ENCODE results near the gene TRIM52. TPM values are rescaled to one million over a fixed set of nuclear protein-coding genes. Genes with fewer than 3 reads are reported as not detected.
"Not testable (repeated sequence)": the region's sequence is repeated elsewhere in the genome, so short reads cannot be mapped to it uniquely, and the experiment has no call there.

Gene TRIM52
- total RNA-seq, 1 donor from 2014 or later, result 4.2 TPM

- Histone ChIP-seq H3K27me3 (ENCODE audit: control insufficient read depth in 3 of 3, insufficient read depth in 3 of 3, low read length in 3 of 3) (no peaks in the 10 kb centered on the region), H3K4me3 (ENCODE audit: low read length in 3 of 3) (peak overlapping the region; percentile 47 to 71 (median 70)), H3K27ac (ENCODE audit: low read depth, low read length) (peak overlapping the region; percentile 25), H3K4me1 (ENCODE audit: control insufficient read depth in 3 of 3, insufficient read depth in 3 of 3, low read length in 3 of 3) (peaks cover 29 to 44% (median 35%) of the 10 kb centered on the region in 3 donors), H3K36me3 (ENCODE audit: control insufficient read depth in 3 of 3, insufficient read depth in 3 of 3, low read length in 3 of 3) (no peaks in the 10 kb centered on the region), H3K9me3 (ENCODE audit: control insufficient read depth in 3 of 3, low read length in 3 of 3) (no peaks in the 10 kb centered on the region), H3K9ac (ENCODE audit: low read depth in 1 of 3, low read length in 3 of 3) (peak overlapping the region; percentile 39 to 81 (median 63))
Measured at GRCh38 chr5:181215997-181216989, 44.6 kb downstream of the TRIM52 start.

- not testable (repeated sequence) for H3K36me3 ChIP-seq (ENCODE audit: control insufficient read depth in 3 of 3, insufficient read depth in 3 of 3, low read length in 3 of 3); H3K9ac ChIP-seq (ENCODE audit: low read depth in 1 of 3, low read length in 3 of 3); H3K9me3 ChIP-seq (ENCODE audit: control insufficient read depth in 3 of 3, low read length in 3 of 3); H3K27me3 ChIP-seq (ENCODE audit: control insufficient read depth in 3 of 3, insufficient read depth in 3 of 3, low read length in 3 of 3); H3K4me3 ChIP-seq (ENCODE audit: low read length in 3 of 3)
- Histone ChIP-seq H3K27ac (ENCODE audit: low read depth, low read length) (peak overlapping the region; percentile 61), H3K4me1 (ENCODE audit: control insufficient read depth in 3 of 3, insufficient read depth in 3 of 3, low read length in 3 of 3) (peaks cover 29 to 46% (median 40%) of the 10 kb centered on the region in 3 donors)
Measured at GRCh38 chr5:181214249-181214648, 46.7 kb downstream of the TRIM52 start.

GRCh38 chr5:181212934-181213333 lies 48.0 kb downstream of the TRIM52 start:
- H3K36me3 ChIP-seq (ENCODE audit: control insufficient read depth in 3 of 3, insufficient read depth in 3 of 3, low read length in 3 of 3), result no peaks in the 10 kb centered on the region
- peak overlapping the region; percentile 61 for H3K27ac ChIP-seq (ENCODE audit: low read depth, low read length)
- peak overlapping the region in 2 of 3 donors; percentile 63 to 76 for H3K9ac ChIP-seq (ENCODE audit: low read depth in 1 of 3, low read length in 3 of 3)
- no peaks in the 10 kb centered on the region for H3K9me3 ChIP-seq (ENCODE audit: control insufficient read depth in 3 of 3, low read length in 3 of 3)
- H3K4me1 ChIP-seq (ENCODE audit: control insufficient read depth in 3 of 3, insufficient read depth in 3 of 3, low read length in 3 of 3), result peaks cover 29 to 45% (median 40%) of the 10 kb centered on the region in 3 donors
- no peaks in the 10 kb centered on the region for H3K27me3 ChIP-seq (ENCODE audit: control insufficient read depth in 3 of 3, insufficient read depth in 3 of 3, low read length in 3 of 3)
- peak overlapping the region; percentile 22 to 53 (median 49) for H3K4me3 ChIP-seq (ENCODE audit: low read length in 3 of 3)

- Histone ChIP-seq H3K9ac (ENCODE audit: low read depth in 1 of 3, low read length in 3 of 3) (peak overlapping the region in 2 of 3 donors; percentile 19 to 63), H3K27ac (ENCODE audit: low read depth, low read length) (peak overlapping the region; percentile 61), H3K9me3 (ENCODE audit: control insufficient read depth in 3 of 3, low read length in 3 of 3) (no peaks in the 10 kb centered on the region), H3K27me3 (ENCODE audit: control insufficient read depth in 3 of 3, insufficient read depth in 3 of 3, low read length in 3 of 3) (no peaks in the 10 kb centered on the region), H3K4me1 (ENCODE audit: control insufficient read depth in 3 of 3, insufficient read depth in 3 of 3, low read length in 3 of 3) (peaks cover 21 to 42% (median 35%) of the 10 kb centered on the region in 3 donors), H3K36me3 (ENCODE audit: control insufficient read depth in 3 of 3, insufficient read depth in 3 of 3, low read length in 3 of 3) (no peaks in the 10 kb centered on the region), H3K4me3 (ENCODE audit: low read length in 3 of 3) (peak overlapping the region; percentile 25 to 53 (median 49))
Measured at GRCh38 chr5:181212080-181212479, 48.9 kb downstream of the TRIM52 start.

GRCh38 chr5:181211208-181211607 lies 49.7 kb downstream of the TRIM52 start:
- Histone ChIP-seq H3K27ac (ENCODE audit: low read depth, low read length) (no peak overlapping the region), H3K27me3 (ENCODE audit: control insufficient read depth in 3 of 3, insufficient read depth in 3 of 3, low read length in 3 of 3) (no peaks in the 10 kb centered on the region), H3K36me3 (ENCODE audit: control insufficient read depth in 3 of 3, insufficient read depth in 3 of 3, low read length in 3 of 3) (no peaks in the 10 kb centered on the region), H3K9ac (ENCODE audit: low read depth in 1 of 3, low read length in 3 of 3) (no peak overlapping the region), H3K4me3 (ENCODE audit: low read length in 3 of 3) (no peak overlapping the region), H3K9me3 (ENCODE audit: control insufficient read depth in 3 of 3, low read length in 3 of 3) (no peaks in the 10 kb centered on the region), H3K4me1 (ENCODE audit: control insufficient read depth in 3 of 3, insufficient read depth in 3 of 3, low read length in 3 of 3) (peaks cover 20 to 46% (median 37%) of the 10 kb centered on the region in 3 donors)

GRCh38 chr5:181210698-181211097 lies 50.2 kb downstream of the TRIM52 start:
- not testable (repeated sequence) for H3K27ac ChIP-seq (ENCODE audit: low read depth, low read length); H3K36me3 ChIP-seq (ENCODE audit: control insufficient read depth in 3 of 3, insufficient read depth in 3 of 3, low read length in 3 of 3); H3K27me3 ChIP-seq (ENCODE audit: control insufficient read depth in 3 of 3, insufficient read depth in 3 of 3, low read length in 3 of 3); H3K4me3 ChIP-seq (ENCODE audit: low read length in 3 of 3); H3K9me3 ChIP-seq (ENCODE audit: control insufficient read depth in 3 of 3, low read length in 3 of 3); H3K9ac ChIP-seq (ENCODE audit: low read depth in 1 of 3, low read length in 3 of 3)
- peaks cover 23 to 47% (median 41%) of the 10 kb centered on the region in 3 donors for H3K4me1 ChIP-seq (ENCODE audit: control insufficient read depth in 3 of 3, insufficient read depth in 3 of 3, low read length in 3 of 3)

- H3K4me1 ChIP-seq (ENCODE audit: control insufficient read depth in 3 of 3, insufficient read depth in 3 of 3, low read length in 3 of 3), result peaks cover 27 to 50% (median 43%) of the 10 kb centered on the region in 3 donors
- not testable (repeated sequence) for H3K9me3 ChIP-seq (ENCODE audit: control insufficient read depth in 3 of 3, low read length in 3 of 3); H3K27me3 ChIP-seq (ENCODE audit: control insufficient read depth in 3 of 3, insufficient read depth in 3 of 3, low read length in 3 of 3); H3K4me3 ChIP-seq (ENCODE audit: low read length in 3 of 3); H3K9ac ChIP-seq (ENCODE audit: low read depth in 1 of 3, low read length in 3 of 3); H3K36me3 ChIP-seq (ENCODE audit: control insufficient read depth in 3 of 3, insufficient read depth in 3 of 3, low read length in 3 of 3); H3K27ac ChIP-seq (ENCODE audit: low read depth, low read length)
Measured at GRCh38 chr5:181210148-181210547, 50.8 kb downstream of the TRIM52 start.

- not testable (repeated sequence) for H3K36me3 ChIP-seq (ENCODE audit: control insufficient read depth in 3 of 3, insufficient read depth in 3 of 3, low read length in 3 of 3); H3K9ac ChIP-seq (ENCODE audit: low read depth in 1 of 3, low read length in 3 of 3); H3K27me3 ChIP-seq (ENCODE audit: control insufficient read depth in 3 of 3, insufficient read depth in 3 of 3, low read length in 3 of 3); H3K9me3 ChIP-seq (ENCODE audit: control insufficient read depth in 3 of 3, low read length in 3 of 3); H3K27ac ChIP-seq (ENCODE audit: low read depth, low read length); H3K4me3 ChIP-seq (ENCODE audit: low read length in 3 of 3)
- H3K4me1 ChIP-seq (ENCODE audit: control insufficient read depth in 3 of 3, insufficient read depth in 3 of 3, low read length in 3 of 3), result peaks cover 27 to 45% (median 41%) of the 10 kb centered on the region in 3 donors
Measured at GRCh38 chr5:181209006-181209405, 51.9 kb downstream of the TRIM52 start.

- H3K9me3 ChIP-seq (ENCODE audit: control insufficient read depth in 3 of 3, low read length in 3 of 3), result no peaks in the 10 kb centered on the region
- H3K9ac ChIP-seq (ENCODE audit: low read depth in 1 of 3, low read length in 3 of 3), result no peak overlapping the region
- no peak overlapping the region for H3K27ac ChIP-seq (ENCODE audit: low read depth, low read length)
- peaks cover 0 to 4% (median 0%) of the 10 kb centered on the region in 3 donors for H3K36me3 ChIP-seq (ENCODE audit: control insufficient read depth in 3 of 3, insufficient read depth in 3 of 3, low read length in 3 of 3)
- peaks cover 27 to 46% (median 43%) of the 10 kb centered on the region in 3 donors for H3K4me1 ChIP-seq (ENCODE audit: control insufficient read depth in 3 of 3, insufficient read depth in 3 of 3, low read length in 3 of 3)
- no peaks in the 10 kb centered on the region for H3K27me3 ChIP-seq (ENCODE audit: control insufficient read depth in 3 of 3, insufficient read depth in 3 of 3, low read length in 3 of 3)
- H3K4me3 ChIP-seq (ENCODE audit: low read length in 3 of 3), result no peak overlapping the region
Measured at GRCh38 chr5:181207960-181208253, 53.0 kb downstream of the TRIM52 start.

Measured in skeletal muscle tissue (tissue), 4 donors.